GM12878 (cell line): ENCODE results near the gene ROR2. TPM values are rescaled to one million over a fixed set of nuclear protein-coding genes. Genes with fewer than 3 reads are reported as not detected.

Experiments used
- ATAC-seq: fragments of 200-7000 bp; cut with Tn5 transposase; 3 replicates; pipeline ENCODE4 v1.9.1; 2020; ENCODE audit warnings: mild to moderate bottlenecking, moderate library complexity
- BruUV-seq: library from RNA; stranded (reverse); fragments of 400-500 nt; replicated peaks from 2 replicates; lab custom pipeline; 2021; lab: Mats Ljungman, UMichigan
- CTCF ChIA-PET: fragments of 300-600 bp; sonication (Branson Sonifier 250); formaldehyde crosslinking; extraction: SDS; loops from one replicate; lab custom pipeline; 2021; ENCODE audit warnings: inconsistent platforms; lab: Yijun Ruan, JAX
- POLR2A ChIA-PET: fragments of 350-600 bp; formaldehyde crosslinking; extraction: SDS; loops from one replicate; lab custom pipeline; 2021; ENCODE audit warnings: inconsistent platforms; lab: Charles Lee
- RAD21 ChIA-PET: fragments of 300-600 bp; sonication (Branson Sonifier 250); formaldehyde crosslinking; loops from one replicate; lab custom pipeline; 2023; ENCODE audit warnings: antibody characterized with exemption; ENCODE audit not compliant: unreplicated experiment; lab: Charles Lee
- SMC1A ChIA-PET: fragments of 300-600 bp; sonication (Branson Sonifier 250); formaldehyde crosslinking; loops from one replicate; lab custom pipeline; 2023; ENCODE audit not compliant: unreplicated experiment, uncharacterized antibody; lab: Charles Lee
- DNase-seq: peaks from one replicate; pipeline ENCODE4 v3.0.0-alpha.2; 2011; ENCODE audit warnings: low read depth, low spot score
- FAIRE-seq: peaks from 3 replicates; lab custom pipeline; 2011; peaks lifted over from hg19 to GRCh38; lab: Jason Lieb, UNC
- H2AFZ ChIP-seq: 2 replicates; pipeline ENCODE4 v1.6.0; 2011; ENCODE audit warnings: low read depth, low read length, control low read depth; ENCODE audit not compliant: control insufficient read depth
- H3K27ac ChIP-seq: 2 replicates; pipeline ENCODE4 v1.5.1; 2011; ENCODE audit warnings: control low read depth; ENCODE audit not compliant: control insufficient read depth, insufficient read depth
- H3K27me3 ChIP-seq, 2 experiments: replicated peaks in 1 of 2; 2 replicates each; pipeline versions ENCODE4 v1.6.0 to v1.6.1; 2011; ENCODE audit warnings: low read length in 1 of 2; ENCODE audit not compliant: control insufficient read depth in 2 of 2, insufficient read depth in 2 of 2
- H3K36me3 ChIP-seq, 2 experiments: 2 replicates each; pipeline ENCODE4 v1.5.1; 2011; ENCODE audit warnings: low read length in 1 of 2; ENCODE audit not compliant: control insufficient read depth in 2 of 2, insufficient read depth in 2 of 2
- H3K4me1 ChIP-seq: 2 replicates; pipeline ENCODE4 v1.6.1; 2011; ENCODE audit warnings: mild to moderate bottlenecking, low read length, moderate library complexity, mixed read lengths; ENCODE audit not compliant: control insufficient read depth, insufficient read depth
- H3K4me2 ChIP-seq: 2 replicates; pipeline ENCODE4 v1.6.0; 2011; ENCODE audit warnings: control low read depth; ENCODE audit not compliant: control insufficient read depth, insufficient read depth
- H3K4me3 ChIP-seq: fragments of 200-600 bp; sonication (generic); 2 replicates; pipeline ENCODE4 v1.5.1; 2016
- H3K79me2 ChIP-seq: 2 replicates; pipeline ENCODE4 v1.6.0; 2011; ENCODE audit warnings: low read length; ENCODE audit not compliant: control insufficient read depth, insufficient read depth
- H3K9ac ChIP-seq: 2 replicates; pipeline ENCODE4 v1.8.0; 2011; ENCODE audit warnings: low read length, control low read depth, mixed read lengths; ENCODE audit not compliant: control insufficient read depth, insufficient read depth
- H3K9me3 ChIP-seq: replicated peaks from 3 replicates; pipeline ENCODE4 v1.5.1; 2011; ENCODE audit warnings: mild to moderate bottlenecking, low read length; ENCODE audit not compliant: control insufficient read depth, insufficient read depth
- H4K20me1 ChIP-seq: 2 replicates; pipeline ENCODE4 v1.6.0; 2011; ENCODE audit not compliant: control insufficient read depth, insufficient read depth
- CHD2 ChIP-seq: IDR thresholded peaks from 2 replicates; pipeline ENCODE4 v1.6.1; 2011; ENCODE audit warnings: low read depth, low read length, improper control_type of control experiment, borderline replicate concordance
- HCFC1 ChIP-seq: fragments of 150-350 bp; IDR thresholded peaks from 2 replicates; pipeline ENCODE4 v1.6.1; 2014; ENCODE audit warnings: low read length
- RAD21 ChIP-seq: IDR thresholded peaks from 2 replicates; pipeline ENCODE4 v1.6.1; 2011; ENCODE audit warnings: mild to moderate bottlenecking, low read depth, low read length, moderate library complexity; ENCODE audit not compliant: insufficient read depth
- SMARCA5 ChIP-seq: fragments of 450-650 bp; IDR thresholded peaks from 2 replicates; pipeline ENCODE4 v1.6.1; 2017; ENCODE audit warnings: mild to moderate bottlenecking
- SMC3 ChIP-seq: IDR thresholded peaks from 2 replicates; pipeline ENCODE4 v1.6.1; 2011; ENCODE audit warnings: low read length, improper control_type of control experiment, borderline replicate concordance
- WGBS: methylation state at CpG from one replicate; pipeline ENCODE4 v1.1.6; 2016; ENCODE audit warnings: low lambda C conversion rate; ENCODE audit not compliant: insufficient replicate concordance, insufficient coverage; ENCODE audit errors: missing lambda C conversion rate; 5-methylcytosine and 5-hydroxymethylcytosine counted together
- in situ Hi-C: fragments of 300-500 bp; cut with MboI; formaldehyde crosslinking; loops from 9 replicates; pipeline ENCODE4 v1.14.3; 2018; ENCODE audit warnings: mixed read lengths
- intact Hi-C: fragments of 100-400 bp; cut with micrococcal nuclease; formaldehyde crosslinking; loops from one replicate; pipeline ENCODE4 v1.14.2; 2022; ENCODE audit not compliant: unreplicated experiment
- polyA plus RNA-seq, 11 experiments: library from polyadenylated mRNA; depleted of rRNA in 4 of 11; unstranded in 6 of 11; stranded (reverse) in 5 of 11; fragments of >200 nt; fragmentation: Nextera tagmentation in 4 of 11; fragmentation: Illumina TruSeq in 1 of 11; extraction: Ambion mirVana in 4 of 11; extraction: Trizol in 1 of 11; gene quantifications; 1 replicate in 1 of 11; 2 replicates in 10 of 11; pipeline versions ENCODE4 v1.2.1 to v1.2.3, GENCODE V29; 2011 to 2016; ENCODE audit warnings: inconsistent platforms in 2 of 11, missing spikeins in 2 of 11, low read depth in 1 of 11
- total RNA-seq, 4 experiments: library from RNA; depleted of rRNA in 3 of 4; stranded (reverse); fragments of >200 nt in 3 of 4; fragmentation: Illumina TruSeq in 1 of 4; extraction: Trizol in 1 of 4; gene quantifications; 2 replicates each; pipeline versions ENCODE4 v1.2.1 to v1.2.3, GENCODE V29; 2013 to 2021
- TF ChIP-seq, protein P1 (sequence below): fragments of 450-650 bp; IDR thresholded peaks from 2 replicates; pipeline ENCODE4 v1.6.1; 2016; ENCODE audit warnings: mild to moderate bottlenecking, moderate library complexity, borderline replicate concordance
- TF ChIP-seq, protein P2 (sequence below), 3 experiments: IDR thresholded peaks in 2 of 3; conservative IDR thresholded peaks in 1 of 3; 2 replicates each; pipeline ENCODE4 v1.5.1; 2011; ENCODE audit warnings: low read depth in 3 of 3, low read length in 3 of 3, mild to moderate bottlenecking in 3 of 3, control low read depth in 2 of 3, moderate library complexity in 2 of 3, inconsistent platforms in 1 of 3, mixed read lengths in 1 of 3; ENCODE audit not compliant: control insufficient read depth in 2 of 3, insufficient read depth in 1 of 3; ENCODE audit errors: extremely low read depth in 1 of 3

ROR2 gene
- total and polyA plus RNA-seq, 10 of the 15 experiments (the other 5 are each of a cell fraction or from before 2014, with no cell fraction given): 0.03 to 0.05 TPM; not detected in 8

- TF ChIP-seq, protein P1, sequence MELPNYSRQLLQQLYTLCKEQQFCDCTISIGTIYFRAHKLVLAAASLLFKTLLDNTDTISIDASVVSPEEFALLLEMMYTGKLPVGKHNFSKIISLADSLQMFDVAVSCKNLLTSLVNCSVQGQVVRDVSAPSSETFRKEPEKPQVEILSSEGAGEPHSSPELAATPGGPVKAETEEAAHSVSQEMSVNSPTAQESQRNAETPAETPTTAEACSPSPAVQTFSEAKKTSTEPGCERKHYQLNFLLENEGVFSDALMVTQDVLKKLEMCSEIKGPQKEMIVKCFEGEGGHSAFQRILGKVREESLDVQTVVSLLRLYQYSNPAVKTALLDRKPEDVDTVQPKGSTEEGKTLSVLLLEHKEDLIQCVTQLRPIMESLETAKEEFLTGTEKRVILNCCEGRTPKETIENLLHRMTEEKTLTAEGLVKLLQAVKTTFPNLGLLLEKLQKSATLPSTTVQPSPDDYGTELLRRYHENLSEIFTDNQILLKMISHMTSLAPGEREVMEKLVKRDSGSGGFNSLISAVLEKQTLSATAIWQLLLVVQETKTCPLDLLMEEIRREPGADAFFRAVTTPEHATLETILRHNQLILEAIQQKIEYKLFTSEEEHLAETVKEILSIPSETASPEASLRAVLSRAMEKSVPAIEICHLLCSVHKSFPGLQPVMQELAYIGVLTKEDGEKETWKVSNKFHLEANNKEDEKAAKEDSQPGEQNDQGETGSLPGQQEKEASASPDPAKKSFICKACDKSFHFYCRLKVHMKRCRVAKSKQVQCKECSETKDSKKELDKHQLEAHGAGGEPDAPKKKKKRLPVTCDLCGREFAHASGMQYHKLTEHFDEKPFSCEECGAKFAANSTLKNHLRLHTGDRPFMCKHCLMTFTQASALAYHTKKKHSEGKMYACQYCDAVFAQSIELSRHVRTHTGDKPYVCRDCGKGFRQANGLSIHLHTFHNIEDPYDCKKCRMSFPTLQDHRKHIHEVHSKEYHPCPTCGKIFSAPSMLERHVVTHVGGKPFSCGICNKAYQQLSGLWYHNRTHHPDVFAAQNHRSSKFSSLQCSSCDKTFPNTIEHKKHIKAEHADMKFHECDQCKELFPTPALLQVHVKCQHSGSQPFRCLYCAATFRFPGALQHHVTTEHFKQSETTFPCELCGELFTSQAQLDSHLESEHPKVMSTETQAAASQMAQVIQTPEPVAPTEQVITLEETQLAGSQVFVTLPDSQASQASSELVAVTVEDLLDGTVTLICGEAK: no peak
- TF ChIP-seq CHD2: no peak
- TF ChIP-seq HCFC1: no peak
Observed at GRCh38 chr9:91883503-91883902, 66.5 kb downstream of the ROR2 start (continued).

DNA sequence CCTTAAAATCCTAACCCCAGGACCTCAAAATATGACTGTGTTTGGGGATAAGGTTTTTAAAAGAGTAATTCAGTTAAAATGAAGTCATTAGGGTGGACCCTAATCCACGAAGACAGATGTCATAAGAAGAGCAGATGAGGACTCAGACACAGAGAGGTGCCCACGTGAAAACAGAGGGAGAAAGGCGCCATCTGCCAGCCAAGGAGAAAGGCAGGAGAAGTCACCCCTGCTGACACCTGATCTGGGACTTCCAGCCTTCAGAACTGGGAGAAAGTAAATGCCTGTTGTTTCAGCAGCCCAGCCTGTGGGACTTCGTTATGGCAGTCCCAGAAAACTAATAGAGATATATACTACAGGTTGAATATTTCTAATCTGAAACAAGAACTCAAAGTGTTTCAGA lies 67.4 kb downstream of the ROR2 start:
- intact Hi-C loops: no loop called here
- in situ Hi-C loops: no loop called here

More for the DNA sequence above, 67.4 kb downstream of the ROR2 start:
- 0% methylated on average over 4 of the region's 4 CpGs for WGBS
- TF ChIP-seq RAD21 (peak; percentile 20; the same call in 1 of the 2 replicates), SMC3 (peak; percentile 23; the same call in 1 of the 2 replicates), SMARCA5 (no peak)
- TF ChIP-seq, protein P2, sequence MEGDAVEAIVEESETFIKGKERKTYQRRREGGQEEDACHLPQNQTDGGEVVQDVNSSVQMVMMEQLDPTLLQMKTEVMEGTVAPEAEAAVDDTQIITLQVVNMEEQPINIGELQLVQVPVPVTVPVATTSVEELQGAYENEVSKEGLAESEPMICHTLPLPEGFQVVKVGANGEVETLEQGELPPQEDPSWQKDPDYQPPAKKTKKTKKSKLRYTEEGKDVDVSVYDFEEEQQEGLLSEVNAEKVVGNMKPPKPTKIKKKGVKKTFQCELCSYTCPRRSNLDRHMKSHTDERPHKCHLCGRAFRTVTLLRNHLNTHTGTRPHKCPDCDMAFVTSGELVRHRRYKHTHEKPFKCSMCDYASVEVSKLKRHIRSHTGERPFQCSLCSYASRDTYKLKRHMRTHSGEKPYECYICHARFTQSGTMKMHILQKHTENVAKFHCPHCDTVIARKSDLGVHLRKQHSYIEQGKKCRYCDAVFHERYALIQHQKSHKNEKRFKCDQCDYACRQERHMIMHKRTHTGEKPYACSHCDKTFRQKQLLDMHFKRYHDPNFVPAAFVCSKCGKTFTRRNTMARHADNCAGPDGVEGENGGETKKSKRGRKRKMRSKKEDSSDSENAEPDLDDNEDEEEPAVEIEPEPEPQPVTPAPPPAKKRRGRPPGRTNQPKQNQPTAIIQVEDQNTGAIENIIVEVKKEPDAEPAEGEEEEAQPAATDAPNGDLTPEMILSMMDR (IDR thresholded peaks at IDR 0.05 in 2 of 3, conservative IDR thresholded peaks at IDR 0.05 in 1 of 3; ENCODE audit: control insufficient read depth in 2 of 3, extremely low read depth in 1 of 3, insufficient read depth in 1 of 3, low read depth in 3 of 3, low read length in 3 of 3): peak in 1 of 3 experiments; percentile 7; a peak in 1 of 6 replicates
- FAIRE-seq (no peak), DNase-seq (no peak), ATAC-seq (no peak)
- H3K4me2 ChIP-seq: no peak overlapping the region
- H3K9me3 ChIP-seq: no peaks in the 10 kb centered on the region
- RAD21 ChIA-PET: no interaction called here
- no peaks in the 10 kb centered on the region for H4K20me1 ChIP-seq
- SMC1A ChIA-PET: no interaction called here
- H3K27me3 ChIP-seq: peaks cover 0 to 4% of the 10 kb centered on the region in 2 experiments; a peak in 2 of 4 replicates
- CTCF ChIA-PET: no interaction called here
- H3K4me1 ChIP-seq: no peaks in the 10 kb centered on the region
- no peak overlapping the region for H3K27ac ChIP-seq
- POLR2A ChIA-PET: no interaction called here
- H3K79me2 ChIP-seq: no peaks in the 10 kb centered on the region
- BruUV-seq: no TSS peak
- no peak overlapping the region for H3K4me3 ChIP-seq
- H3K36me3 ChIP-seq: no peaks in the 10 kb centered on the region
- no peak overlapping the region for H2AFZ ChIP-seq
- H3K9ac ChIP-seq: no peak overlapping the region
